ENCODE data around the gene UNC79. TPM values are rescaled to one million over a fixed set of nuclear protein-coding genes. Genes with fewer than 3 reads are reported as not detected.
A peak's percentile ranks its signal among the peaks of the same experiment; 100 is the strongest.

UNC79 gene
- total RNA-seq, 1 experiment from 2014 or later: 0.05 TPM

DNA sequence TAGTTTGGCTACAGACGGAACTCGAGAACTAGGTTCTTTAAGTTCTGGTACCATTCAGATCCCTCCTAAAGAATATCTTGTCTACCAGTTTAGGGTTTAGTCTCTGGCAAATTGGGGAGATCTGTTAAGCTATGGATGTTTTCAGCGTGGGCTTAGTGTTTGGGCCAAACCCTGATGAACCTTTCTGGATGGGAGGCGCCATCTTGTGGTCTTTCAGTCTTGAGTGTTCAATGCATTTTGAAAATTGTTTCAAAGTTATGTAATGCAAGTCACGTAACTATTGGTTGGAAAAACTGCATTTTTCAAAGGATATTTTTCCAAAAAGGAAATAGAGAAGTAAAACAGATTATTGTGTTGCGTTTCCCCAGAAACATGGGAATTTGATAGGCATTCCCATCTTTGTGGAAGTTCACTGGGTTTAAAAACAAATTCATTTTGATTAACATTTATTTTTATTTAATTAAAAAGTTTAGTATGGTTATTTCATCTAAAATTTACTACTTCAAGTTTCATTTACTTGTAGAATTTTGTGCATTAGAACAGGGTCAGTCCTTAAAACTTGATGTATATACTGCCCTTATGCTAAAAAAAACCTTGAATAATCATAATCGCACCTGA lies 188.5 kb downstream of the UNC79 start:
- ChIA-PET CTCF (no interaction called here), POLR2A (no interaction called here)
- ATAC-seq (no peak), DNase-seq (ENCODE audit: low read depth, low spot score) (peak; percentile 8)
- Histone ChIP-seq H3K9me3 (ENCODE audit: control insufficient read depth, insufficient read depth, low read depth, low read length) (no peaks in the 10 kb centered on the region), H3K27ac (ENCODE audit: low read length) (no peak overlapping the region), H3K27me3 (ENCODE audit: control insufficient read depth, insufficient read depth, low read length) (peaks cover 7% of the 10 kb centered on the region), H3K36me3 (ENCODE audit: control insufficient read depth, insufficient read depth, low read length) (no peaks in the 10 kb centered on the region), H3K4me1 (ENCODE audit: control insufficient read depth, insufficient read depth, low read length) (no peaks in the 10 kb centered on the region), H3K4me3 (ENCODE audit: low read depth in 2 of 2, low read length in 2 of 2) (no peak overlapping the region)
- no TSS peak for BruUV-seq (replicated peaks)
- TF ChIP-seq, protein P1, sequence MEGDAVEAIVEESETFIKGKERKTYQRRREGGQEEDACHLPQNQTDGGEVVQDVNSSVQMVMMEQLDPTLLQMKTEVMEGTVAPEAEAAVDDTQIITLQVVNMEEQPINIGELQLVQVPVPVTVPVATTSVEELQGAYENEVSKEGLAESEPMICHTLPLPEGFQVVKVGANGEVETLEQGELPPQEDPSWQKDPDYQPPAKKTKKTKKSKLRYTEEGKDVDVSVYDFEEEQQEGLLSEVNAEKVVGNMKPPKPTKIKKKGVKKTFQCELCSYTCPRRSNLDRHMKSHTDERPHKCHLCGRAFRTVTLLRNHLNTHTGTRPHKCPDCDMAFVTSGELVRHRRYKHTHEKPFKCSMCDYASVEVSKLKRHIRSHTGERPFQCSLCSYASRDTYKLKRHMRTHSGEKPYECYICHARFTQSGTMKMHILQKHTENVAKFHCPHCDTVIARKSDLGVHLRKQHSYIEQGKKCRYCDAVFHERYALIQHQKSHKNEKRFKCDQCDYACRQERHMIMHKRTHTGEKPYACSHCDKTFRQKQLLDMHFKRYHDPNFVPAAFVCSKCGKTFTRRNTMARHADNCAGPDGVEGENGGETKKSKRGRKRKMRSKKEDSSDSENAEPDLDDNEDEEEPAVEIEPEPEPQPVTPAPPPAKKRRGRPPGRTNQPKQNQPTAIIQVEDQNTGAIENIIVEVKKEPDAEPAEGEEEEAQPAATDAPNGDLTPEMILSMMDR (IDR thresholded peaks at IDR 0.05): peak; percentile 76
- no peak for TF ChIP-seq REST (IDR thresholded peaks at IDR 0.05; ENCODE audit: insufficient read depth in 1 of 2, low read depth in 2 of 2, low read length in 1 of 2)
- in situ Hi-C loops (cut with HindIII; ENCODE audit: low pct_unique_long_range_greater_than_20kb, low sequenced_read_pairs): no loop called here
- intact Hi-C loops (cut with micrococcal nuclease; ENCODE audit: unreplicated experiment): loop anchor here (10.0 kb wide), 1 partner anchor 384 kb away; no protein-coding TSS in a partner anchor

GRCh38 chr14:93628048-93628447 lies 197.3 kb downstream of the UNC79 start:
- Histone ChIP-seq H3K4me3 (ENCODE audit: low read depth in 2 of 2, low read length in 2 of 2) (no peak overlapping the region), H3K27ac (ENCODE audit: low read length) (no peak overlapping the region), H3K9me3 (ENCODE audit: control insufficient read depth, insufficient read depth, low read depth, low read length) (no peaks in the 10 kb centered on the region), H3K36me3 (ENCODE audit: control insufficient read depth, insufficient read depth, low read length) (no peaks in the 10 kb centered on the region), H3K4me1 (ENCODE audit: control insufficient read depth, insufficient read depth, low read length) (no peaks in the 10 kb centered on the region), H3K27me3 (ENCODE audit: control insufficient read depth, insufficient read depth, low read length) (peaks cover 11% of the 10 kb centered on the region)
- in situ Hi-C loops (cut with HindIII; ENCODE audit: low pct_unique_long_range_greater_than_20kb, low sequenced_read_pairs): no loop called here
- no peak for TF ChIP-seq TCF7L2 (IDR thresholded peaks at IDR 0.05; ENCODE audit: low read depth, low read length)
- TF ChIP-seq REST (IDR thresholded peaks at IDR 0.05; ENCODE audit: insufficient read depth in 1 of 2, low read depth in 2 of 2, low read length in 1 of 2): no peak
- TF ChIP-seq, protein P1 (IDR thresholded peaks at IDR 0.05): no peak
- TF ChIP-seq SIN3A (IDR thresholded peaks at IDR 0.05; ENCODE audit: borderline replicate concordance, insufficient read depth, low read depth, low read length): no peak
- no peak for TF ChIP-seq POLR2AphosphoS5 (IDR thresholded peaks at IDR 0.05; ENCODE audit: low read depth, low read length)
- intact Hi-C loops (cut with micrococcal nuclease; ENCODE audit: unreplicated experiment): no loop called here
- DNase-seq (ENCODE audit: low read depth, low spot score): no peak
- CTCF ChIA-PET: no interaction called here
- ATAC-seq: no peak
- POLR2A ChIA-PET: no interaction called here
- BruUV-seq (replicated peaks): no TSS peak
